NB4 (cell line): ENCODE measurements around the gene ABHD14A.

Source experiments
- DNase-seq: peaks from one replicate; pipeline ENCODE4 v3.0.0; 2010; ENCODE audit warnings: low read depth
- H3K4me3 ChIP-seq: one replicate; pipeline ENCODE4 v1.5.1; 2011; ENCODE audit warnings: mild to moderate bottlenecking, low read depth, low read length, moderate library complexity
- MYC ChIP-seq: IDR thresholded peaks from 2 replicates; pipeline ENCODE4 v1.6.1; 2011; ENCODE audit warnings: low read depth, low read length
- POLR2A ChIP-seq: IDR thresholded peaks from 2 replicates; pipeline ENCODE4 v1.6.1; 2011; ENCODE audit warnings: mild to moderate bottlenecking; ENCODE audit not compliant: insufficient read length; ENCODE audit errors: extremely low read depth
- TF ChIP-seq, protein P1 (sequence below): IDR thresholded peaks from 2 replicates; pipeline ENCODE4 v1.6.1; 2011; ENCODE audit warnings: low read depth, low read length
- TF ChIP-seq, protein P2 (sequence below): IDR thresholded peaks from one replicate; pipeline ENCODE4 v1.5.1; 2012; ENCODE audit warnings: low read depth, low read length

ABHD14A gene

DNA sequence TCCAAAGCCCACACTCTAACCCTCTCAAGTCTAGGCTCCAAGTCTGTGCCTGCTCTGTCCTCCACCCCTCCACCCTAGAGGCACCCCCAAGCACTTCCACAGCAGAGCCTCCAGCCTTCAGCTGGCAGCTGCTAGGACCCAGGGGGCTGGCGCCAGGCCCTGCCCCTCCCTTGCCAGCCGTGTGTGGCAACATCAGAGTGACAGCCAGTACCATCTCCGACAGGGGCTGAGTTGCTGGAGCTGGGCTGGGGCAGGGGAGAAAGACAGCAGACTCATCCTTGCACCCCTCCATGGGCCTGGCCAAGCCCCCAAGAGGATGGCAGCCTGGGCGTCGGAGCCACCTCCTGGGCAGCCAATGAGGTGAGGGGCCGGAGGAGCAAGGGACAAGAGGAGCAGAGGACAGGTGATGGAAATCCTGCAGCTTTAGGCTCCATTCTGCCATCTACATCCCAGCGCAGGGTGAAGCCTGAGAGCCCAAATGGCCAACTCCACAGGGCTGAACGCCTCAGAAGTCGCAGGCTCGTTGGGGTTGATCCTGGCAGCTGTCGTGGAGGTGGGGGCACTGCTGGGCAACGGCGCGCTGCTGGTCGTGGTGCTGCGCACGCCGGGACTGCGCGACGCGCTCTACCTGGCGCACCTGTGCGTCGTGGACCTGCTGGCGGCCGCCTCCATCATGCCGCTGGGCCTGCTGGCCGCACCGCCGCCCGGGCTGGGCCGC is 19.5 kb upstream of the ABHD14A start, which contains the start of gene GPR62:
Gene GPR62 (plus strand): TSS at position 207 of the 718 bp plus-strand sequence. CDS start 272 bp downstream, at position 479.
- no peak for DNase-seq
- no peak for TF ChIP-seq POLR2A
- TF ChIP-seq MYC: no peak
- TF ChIP-seq, protein P1, sequence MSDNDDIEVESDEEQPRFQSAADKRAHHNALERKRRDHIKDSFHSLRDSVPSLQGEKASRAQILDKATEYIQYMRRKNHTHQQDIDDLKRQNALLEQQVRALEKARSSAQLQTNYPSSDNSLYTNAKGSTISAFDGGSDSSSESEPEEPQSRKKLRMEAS: no peak
- TF ChIP-seq, protein P2, sequence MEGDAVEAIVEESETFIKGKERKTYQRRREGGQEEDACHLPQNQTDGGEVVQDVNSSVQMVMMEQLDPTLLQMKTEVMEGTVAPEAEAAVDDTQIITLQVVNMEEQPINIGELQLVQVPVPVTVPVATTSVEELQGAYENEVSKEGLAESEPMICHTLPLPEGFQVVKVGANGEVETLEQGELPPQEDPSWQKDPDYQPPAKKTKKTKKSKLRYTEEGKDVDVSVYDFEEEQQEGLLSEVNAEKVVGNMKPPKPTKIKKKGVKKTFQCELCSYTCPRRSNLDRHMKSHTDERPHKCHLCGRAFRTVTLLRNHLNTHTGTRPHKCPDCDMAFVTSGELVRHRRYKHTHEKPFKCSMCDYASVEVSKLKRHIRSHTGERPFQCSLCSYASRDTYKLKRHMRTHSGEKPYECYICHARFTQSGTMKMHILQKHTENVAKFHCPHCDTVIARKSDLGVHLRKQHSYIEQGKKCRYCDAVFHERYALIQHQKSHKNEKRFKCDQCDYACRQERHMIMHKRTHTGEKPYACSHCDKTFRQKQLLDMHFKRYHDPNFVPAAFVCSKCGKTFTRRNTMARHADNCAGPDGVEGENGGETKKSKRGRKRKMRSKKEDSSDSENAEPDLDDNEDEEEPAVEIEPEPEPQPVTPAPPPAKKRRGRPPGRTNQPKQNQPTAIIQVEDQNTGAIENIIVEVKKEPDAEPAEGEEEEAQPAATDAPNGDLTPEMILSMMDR: no peak
- no peak within 1 kb of the TSS for H3K4me3 ChIP-seq

DNA sequence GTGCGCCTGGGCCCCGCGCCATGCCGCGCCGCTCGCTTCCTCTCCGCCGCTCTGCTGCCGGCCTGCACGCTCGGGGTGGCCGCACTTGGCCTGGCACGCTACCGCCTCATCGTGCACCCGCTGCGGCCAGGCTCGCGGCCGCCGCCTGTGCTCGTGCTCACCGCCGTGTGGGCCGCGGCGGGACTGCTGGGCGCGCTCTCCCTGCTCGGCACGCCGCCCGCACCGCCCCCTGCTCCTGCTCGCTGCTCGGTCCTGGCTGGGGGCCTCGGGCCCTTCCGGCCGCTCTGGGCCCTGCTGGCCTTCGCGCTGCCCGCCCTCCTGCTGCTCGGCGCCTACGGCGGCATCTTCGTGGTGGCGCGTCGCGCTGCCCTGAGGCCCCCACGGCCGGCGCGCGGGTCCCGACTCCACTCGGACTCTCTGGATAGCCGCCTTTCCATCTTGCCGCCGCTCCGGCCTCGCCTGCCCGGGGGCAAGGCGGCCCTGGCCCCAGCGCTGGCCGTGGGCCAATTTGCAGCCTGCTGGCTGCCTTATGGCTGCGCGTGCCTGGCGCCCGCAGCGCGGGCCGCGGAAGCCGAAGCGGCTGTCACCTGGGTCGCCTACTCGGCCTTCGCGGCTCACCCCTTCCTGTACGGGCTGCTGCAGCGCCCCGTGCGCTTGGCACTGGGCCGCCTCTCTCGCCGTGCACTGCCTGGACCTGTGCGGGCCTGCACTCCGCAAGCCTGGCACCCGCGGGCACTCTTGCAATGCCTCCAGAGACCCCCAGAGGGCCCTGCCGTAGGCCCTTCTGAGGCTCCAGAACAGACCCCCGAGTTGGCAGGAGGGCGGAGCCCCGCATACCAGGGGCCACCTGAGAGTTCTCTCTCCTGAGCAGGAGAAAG is 18.7 kb upstream of the ABHD14A start:
- peak; percentile 53 for DNase-seq
- no peak for TF ChIP-seq MYC
- TF ChIP-seq POLR2A: no peak
- TF ChIP-seq, protein P2: peak; percentile 37
- TF ChIP-seq, protein P1: no peak
- H3K4me3 ChIP-seq: no peak overlapping the region

DNA sequence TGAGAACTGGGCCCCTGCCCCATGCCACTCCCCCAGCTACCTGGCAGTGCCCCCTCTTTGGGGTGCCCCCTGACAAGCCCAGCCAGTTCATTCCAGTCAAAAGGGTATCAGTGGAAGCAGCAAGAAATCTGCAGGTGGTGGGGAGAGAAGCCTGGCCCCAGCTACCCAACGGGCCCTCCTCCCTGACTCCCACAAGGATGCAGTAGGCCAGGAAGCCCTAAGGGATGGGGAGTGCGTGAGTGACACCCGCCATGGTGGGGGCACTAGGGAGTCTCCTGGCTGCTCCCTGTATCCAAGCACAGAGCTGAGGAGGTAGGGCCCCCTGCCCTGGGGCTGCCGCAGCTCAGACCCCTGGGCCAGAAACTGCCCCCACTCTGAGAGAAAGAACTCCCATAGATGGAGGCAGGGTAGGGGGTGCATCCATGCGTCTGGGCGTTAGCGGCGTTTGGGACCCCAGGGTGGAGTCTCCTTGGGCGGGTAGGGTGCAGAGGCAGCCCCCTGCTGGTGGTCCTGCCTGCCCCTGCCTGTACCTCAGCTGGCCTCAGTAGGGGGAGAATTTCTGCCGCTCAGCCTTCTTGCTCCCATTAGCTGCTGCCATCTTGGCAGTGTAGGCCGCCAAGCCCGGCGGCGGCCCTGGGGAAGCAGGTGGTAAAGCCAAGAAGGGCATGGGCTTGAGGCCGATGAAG is 17.2 kb upstream of the ABHD14A start:
- TF ChIP-seq MYC (no peak), POLR2A (no peak)
- TF ChIP-seq, protein P1: no peak
- TF ChIP-seq, protein P2: no peak
- H3K4me3 ChIP-seq: no peak overlapping the region
- DNase-seq: no peak

DNA sequence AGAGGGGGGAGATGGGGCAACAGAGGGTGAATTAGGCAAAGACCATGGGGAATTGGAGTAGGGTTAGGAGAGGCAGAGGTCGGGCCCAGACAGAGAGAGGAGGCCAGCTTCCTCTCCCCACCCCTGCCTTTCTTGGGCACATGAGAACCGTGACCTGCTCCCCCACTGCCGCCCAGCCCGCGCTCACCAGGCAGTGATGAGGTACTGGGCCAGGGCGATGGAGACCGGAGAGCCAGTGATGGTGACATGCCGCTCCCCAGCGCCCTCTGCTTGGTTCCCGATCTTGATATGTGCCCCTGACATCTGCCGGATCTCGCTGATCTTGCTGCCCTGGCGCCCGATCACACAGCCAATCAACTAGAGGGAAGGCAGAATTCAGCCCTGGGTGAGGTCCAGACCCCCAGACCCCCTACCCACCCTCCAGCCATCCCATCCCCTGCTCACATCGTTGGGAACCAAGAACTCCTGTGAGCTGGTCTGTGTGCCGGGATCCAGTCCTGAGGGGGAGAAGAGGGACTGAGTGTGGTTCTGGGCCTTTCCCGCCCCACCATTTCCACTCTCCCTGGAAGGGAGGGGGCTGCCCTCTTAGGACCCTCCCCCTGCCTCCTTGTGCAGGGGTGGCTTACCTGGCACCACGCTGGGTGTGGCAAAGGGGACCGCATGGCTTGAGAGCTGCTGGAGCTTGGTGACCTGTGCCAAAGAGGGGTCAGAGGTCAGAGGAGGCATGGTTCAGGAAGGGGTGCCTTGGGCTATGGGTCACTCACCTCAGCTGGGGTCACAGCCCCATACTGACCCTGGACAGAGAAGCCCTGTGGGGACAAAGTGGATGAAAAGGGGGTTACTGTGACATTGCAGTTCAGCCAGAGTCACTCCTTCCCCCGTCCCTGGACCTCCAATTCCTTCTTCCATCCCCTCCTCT is 16.0 kb upstream of the ABHD14A start:
- H3K4me3 ChIP-seq: no peak overlapping the region
- DNase-seq: no peak
- no peak for TF ChIP-seq MYC
- TF ChIP-seq, protein P2: no peak
- TF ChIP-seq, protein P1: no peak
- no peak for TF ChIP-seq POLR2A

DNA sequence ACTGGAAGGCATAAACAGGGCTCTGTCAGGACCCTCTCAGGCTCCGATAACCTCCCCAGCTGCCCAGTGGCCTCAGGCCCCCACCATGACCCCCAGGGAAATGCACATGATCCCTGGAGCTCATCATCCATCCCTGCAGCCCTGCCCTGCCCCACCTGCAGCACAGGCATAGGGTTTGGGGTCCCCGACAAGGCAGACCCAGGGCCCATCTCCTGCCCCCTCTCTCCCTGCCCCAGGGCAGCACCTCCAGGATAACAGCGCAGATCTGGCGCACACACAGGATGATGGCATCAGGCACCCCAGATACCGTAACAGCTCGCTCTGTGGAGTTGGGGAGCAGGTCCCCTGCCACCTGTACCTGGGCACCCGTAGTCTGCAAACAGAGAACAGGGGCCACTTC is 15.2 kb upstream of the ABHD14A start:
- H3K4me3 ChIP-seq: no peak overlapping the region
- no peak for TF ChIP-seq MYC
- TF ChIP-seq, protein P1: no peak
- TF ChIP-seq POLR2A: no peak
- TF ChIP-seq, protein P2: no peak
- no peak for DNase-seq
